Breast epithelium (tissue), 4 donors: Measurements from ENCODE around the gene HNRNPAB. TPM values are rescaled to one million over a fixed set of nuclear protein-coding genes. Genes with fewer than 3 reads are reported as not detected.

Experiments used
- DNase-seq, 2 donors: peaks; one replicate each; pipeline ENCODE4 v3.0.0-alpha.2; 2019; ENCODE audit warnings: low spot score in 2 of 2
- H3K27ac ChIP-seq, 2 donors: fragments of 200-600 bp; sonication (generic) in 1 of 2; one replicate each; pipeline ENCODE4 v1.5.1; 2016 to 2019; ENCODE audit warnings: mild to moderate bottlenecking in 1 of 2
- H3K27me3 ChIP-seq, 2 donors: fragments of 200-600 bp; sonication (generic) in 1 of 2; one replicate each; pipeline versions ENCODE4 v1.5.1 to v1.6.0; 2017 to 2019; ENCODE audit warnings: control low read depth in 1 of 2, mild to moderate bottlenecking in 1 of 2
- H3K36me3 ChIP-seq: fragments of 200-600 bp; one replicate; pipeline ENCODE4 v1.5.1; 2019
- H3K4me1 ChIP-seq, 2 donors: fragments of 200-600 bp; sonication (generic); one replicate each; pipeline ENCODE4 v1.5.1; 2016 to 2019; ENCODE audit warnings: control low read depth in 1 of 2
- H3K4me3 ChIP-seq, 3 donors: fragments of 200-600 bp; sonication (generic); 1 replicate in 2 of 3; 2 replicates in 1 of 3; pipeline ENCODE4 v1.5.1; 2016 to 2019; ENCODE audit warnings: mild to moderate bottlenecking in 3 of 3, moderate library complexity in 2 of 3
- H3K9me3 ChIP-seq, 2 donors: fragments of 200-600 bp; sonication (generic) in 1 of 2; one replicate each; pipeline ENCODE4 v1.5.1; 2016 to 2019; ENCODE audit warnings: control low read depth in 1 of 2
- CTCF ChIP-seq, 3 donors: fragments of 450-650 bp; IDR thresholded peaks; one replicate each; pipeline ENCODE4 v1.5.1; 2016 to 2017; ENCODE audit warnings: antibody characterized with exemption in 3 of 3, mild to moderate bottlenecking in 3 of 3, moderate library complexity in 3 of 3
- POLR2A ChIP-seq: fragments of 450-650 bp; IDR thresholded peaks from one replicate; pipeline ENCODE4 v1.6.1; 2016; ENCODE audit warnings: antibody characterized with exemption, mild to moderate bottlenecking, moderate library complexity
- POLR2AphosphoS5 ChIP-seq, 3 donors: sonication (generic); formaldehyde crosslinking; IDR thresholded peaks; one replicate each; pipeline ENCODE4 v1.6.1; 2017; ENCODE audit warnings: antibody characterized with exemption in 3 of 3
- intact Hi-C: fragments of 100-400 bp; cut with DNase I; formaldehyde crosslinking; loops from one replicate; pipeline ENCODE4 v1.15.1; 2023; ENCODE audit warnings: low total_unique reads
- total RNA-seq, 3 donors: library from RNA; depleted of rRNA; stranded (reverse); fragments of >200 nt; gene quantifications; one replicate each; pipeline ENCODE4 v1.1.0, GENCODE V29; 2016

HNRNPAB gene
- total RNA-seq, 3 donors from 2014 or later, result 56.3 to 90.5 (median 68.9) TPM

- TF ChIP-seq POLR2AphosphoS5 (IDR thresholded peaks at IDR 0.05) (peak in 1 of 3 donors; percentile 21), POLR2A (no peak)
- Histone ChIP-seq H3K4me1 (peaks cover 11 to 17% of the 10 kb centered on the region in 2 donors), H3K9me3 (no peaks in the 10 kb centered on the region), H3K4me3 (peak overlapping the region; percentile 88 to 99 (median 94)), H3K27ac (peak overlapping the region; percentile 89 to 92), H3K36me3 (peaks cover 11% of the 10 kb centered on the region), H3K27me3 (no peaks in the 10 kb centered on the region)
- intact Hi-C loops, result no loop called here
- peak; percentile 63 to 74 for DNase-seq
Measured at GRCh38 chr5:178204935-178205748, 809 bp downstream of the HNRNPAB start.

GRCh38 chr5:178205749-178206047, 1.4 kb downstream of the HNRNPAB start:
- peak overlapping the region; percentile 89 to 92 for H3K27ac ChIP-seq
- no peak for DNase-seq
- intact Hi-C loops, result no loop called here

GRCh38 chr5:178206166-178207101, 2.1 kb downstream of the HNRNPAB start:
- Histone ChIP-seq H3K27me3 (no peaks in the 10 kb centered on the region), H3K4me3 (peak overlapping the region; percentile 88 to 99 (median 94)), H3K36me3 (peaks cover 21% of the 10 kb centered on the region), H3K4me1 (peaks cover 11 to 17% of the 10 kb centered on the region in 2 donors), H3K27ac (peak overlapping the region; percentile 40 to 92), H3K9me3 (no peaks in the 10 kb centered on the region)
- TF ChIP-seq POLR2AphosphoS5 (IDR thresholded peaks at IDR 0.05), result no peak
- TF ChIP-seq POLR2A, result no peak
- TF ChIP-seq CTCF (IDR thresholded peaks at IDR 0.05), result no peak
- DNase-seq, result peak in 1 of 2 donors; percentile 19
- intact Hi-C loops, result no loop called here

More at GRCh38 chr5:178205749-178206047, 1.4 kb downstream of the HNRNPAB start:
- H3K27me3 ChIP-seq, result no peaks in the 10 kb centered on the region
- TF ChIP-seq POLR2AphosphoS5 (IDR thresholded peaks at IDR 0.05) (no peak), CTCF (IDR thresholded peaks at IDR 0.05) (no peak), POLR2A (no peak)
- no peaks in the 10 kb centered on the region for H3K9me3 ChIP-seq
- H3K36me3 ChIP-seq, result peaks cover 13% of the 10 kb centered on the region
- peak overlapping the region; percentile 88 to 99 (median 94) for H3K4me3 ChIP-seq
- H3K4me1 ChIP-seq, result peaks cover 11 to 17% of the 10 kb centered on the region in 2 donors

- peaks cover 11 to 17% of the 10 kb centered on the region in 2 donors for H3K4me1 ChIP-seq
- DNase-seq, result peak; percentile 58 to 59
Measured at GRCh38 chr5:178207183-178207916, 3.0 kb downstream of the HNRNPAB start.

More at GRCh38 chr5:178207183-178207916, 3.0 kb downstream of the HNRNPAB start:
- H3K4me3 ChIP-seq, result peak overlapping the region in 1 of 3 donors; percentile 88
- H3K9me3 ChIP-seq, result no peaks in the 10 kb centered on the region
- intact Hi-C loops, result no loop called here
- peak overlapping the region in 1 of 2 donors; percentile 40 for H3K27ac ChIP-seq
- no peak for TF ChIP-seq POLR2AphosphoS5 (IDR thresholded peaks at IDR 0.05)
- TF ChIP-seq POLR2A, result no peak
- no peak for TF ChIP-seq CTCF (IDR thresholded peaks at IDR 0.05)
- H3K36me3 ChIP-seq, result peaks cover 29% of the 10 kb centered on the region
- H3K27me3 ChIP-seq, result no peaks in the 10 kb centered on the region
